ENCODE data around the gene PLEKHJ1.

DNA sequence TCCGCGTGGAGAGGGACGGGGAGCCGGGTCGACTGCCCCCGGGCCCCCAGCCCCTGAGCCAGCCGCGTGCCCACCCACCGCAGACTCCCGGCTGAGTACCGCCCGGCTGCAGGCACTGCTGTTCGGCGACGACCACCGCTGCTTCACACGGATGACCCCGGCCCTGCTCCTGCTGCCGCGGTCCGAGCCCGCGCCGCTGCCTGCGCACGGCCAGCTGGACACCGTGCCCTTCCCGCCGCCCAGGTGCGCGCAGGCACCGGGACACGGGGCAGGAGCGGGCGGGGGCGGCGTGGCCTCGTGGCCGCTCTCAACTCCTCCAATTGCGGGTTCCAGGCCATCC is 14.6 kb upstream of the PLEKHJ1 start:
- TF ChIP-seq, protein P1, sequence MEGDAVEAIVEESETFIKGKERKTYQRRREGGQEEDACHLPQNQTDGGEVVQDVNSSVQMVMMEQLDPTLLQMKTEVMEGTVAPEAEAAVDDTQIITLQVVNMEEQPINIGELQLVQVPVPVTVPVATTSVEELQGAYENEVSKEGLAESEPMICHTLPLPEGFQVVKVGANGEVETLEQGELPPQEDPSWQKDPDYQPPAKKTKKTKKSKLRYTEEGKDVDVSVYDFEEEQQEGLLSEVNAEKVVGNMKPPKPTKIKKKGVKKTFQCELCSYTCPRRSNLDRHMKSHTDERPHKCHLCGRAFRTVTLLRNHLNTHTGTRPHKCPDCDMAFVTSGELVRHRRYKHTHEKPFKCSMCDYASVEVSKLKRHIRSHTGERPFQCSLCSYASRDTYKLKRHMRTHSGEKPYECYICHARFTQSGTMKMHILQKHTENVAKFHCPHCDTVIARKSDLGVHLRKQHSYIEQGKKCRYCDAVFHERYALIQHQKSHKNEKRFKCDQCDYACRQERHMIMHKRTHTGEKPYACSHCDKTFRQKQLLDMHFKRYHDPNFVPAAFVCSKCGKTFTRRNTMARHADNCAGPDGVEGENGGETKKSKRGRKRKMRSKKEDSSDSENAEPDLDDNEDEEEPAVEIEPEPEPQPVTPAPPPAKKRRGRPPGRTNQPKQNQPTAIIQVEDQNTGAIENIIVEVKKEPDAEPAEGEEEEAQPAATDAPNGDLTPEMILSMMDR (IDR thresholded peaks at IDR 0.05), result no peak
- no peak for TF ChIP-seq POLR2A (IDR thresholded peaks at IDR 0.05)
